Measurements from ENCODE around the gene RTN4RL1. TPM values are rescaled to one million over a fixed set of nuclear protein-coding genes. Genes with fewer than 3 reads are reported as not detected.
"Not testable (repeated sequence)": the region's sequence is repeated elsewhere in the genome, so short reads cannot be mapped to it uniquely, and the experiment has no call there.

Gene RTN4RL1
- total RNA-seq, 2 experiments from 2014 or later: not detected

DNA sequence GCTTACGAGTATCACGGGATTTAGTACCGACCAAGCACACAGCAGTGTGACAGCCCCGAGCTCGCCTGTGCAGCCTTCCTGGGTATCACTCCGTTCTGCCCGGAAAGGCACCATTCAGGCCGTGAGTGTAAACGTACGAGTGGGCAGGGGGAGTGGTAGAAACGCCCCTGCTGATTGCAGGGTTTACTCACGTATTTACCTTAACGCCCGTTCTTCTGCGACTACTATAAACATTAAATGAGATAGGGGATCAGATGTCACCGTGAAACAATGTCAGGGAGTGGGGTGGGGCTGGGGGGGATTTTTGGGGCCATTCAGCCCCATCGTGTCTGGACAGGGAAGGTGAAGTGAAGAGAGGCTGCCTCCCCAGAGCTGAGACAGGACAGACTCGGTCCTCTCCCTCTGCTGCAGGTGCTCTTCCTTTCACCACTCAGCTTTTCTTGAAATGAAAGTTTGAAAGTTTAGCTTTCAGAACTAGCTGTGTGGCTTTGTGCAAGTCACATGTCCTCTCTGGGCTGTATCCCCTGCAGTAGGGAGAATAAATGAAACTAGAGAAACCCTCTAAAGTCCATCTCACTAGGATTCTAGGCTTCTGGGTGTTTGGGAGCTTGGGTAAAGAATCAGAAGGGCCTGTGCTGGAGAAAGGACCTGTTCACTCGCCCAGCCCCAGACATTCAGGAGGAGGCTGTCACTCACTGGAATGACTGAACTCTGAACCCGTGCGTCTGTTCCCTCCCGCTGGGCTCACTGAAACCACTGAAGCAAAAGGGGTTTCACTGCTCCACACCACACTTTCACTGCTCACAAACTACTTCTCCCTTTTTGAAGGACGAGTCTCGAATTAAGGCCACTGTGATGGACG, 128.7 kb downstream of the RTN4RL1 start:
- no peak overlapping the region for H3K4me3 ChIP-seq (ENCODE audit: low read depth, low read length, poor library complexity, severe bottlenecking)
- no peaks in the 10 kb centered on the region for H3K9me3 ChIP-seq (ENCODE audit: low read length)
- no peaks in the 10 kb centered on the region for H3K79me2 ChIP-seq (ENCODE audit: insufficient read depth, low read depth, low read length)
- H3K4me2 ChIP-seq (ENCODE audit: low read length): no peak overlapping the region
- intact Hi-C loops (cut with micrococcal nuclease; ENCODE audit: unreplicated experiment): no loop called here
- H3K4me1 ChIP-seq (ENCODE audit: insufficient read depth, low read length, poor library complexity, severe bottlenecking): peaks cover 3% of the 10 kb centered on the region
- ChIA-PET POLR2A (interaction anchor here (0.6 kb wide), 1 partner anchor 133 kb away, joined by 4 read pairs; no protein-coding TSS in a partner anchor), CTCF (ENCODE audit: unreplicated experiment) (no interaction called here)
- no TSS peak for BruUV-seq (replicated peaks)
- no peaks in the 10 kb centered on the region for H3K9me2 ChIP-seq (ENCODE audit: insufficient read depth, low read length)
- H4K20me1 ChIP-seq (ENCODE audit: insufficient read depth, low read length): no peaks in the 10 kb centered on the region
- TF ChIP-seq, protein P1, sequence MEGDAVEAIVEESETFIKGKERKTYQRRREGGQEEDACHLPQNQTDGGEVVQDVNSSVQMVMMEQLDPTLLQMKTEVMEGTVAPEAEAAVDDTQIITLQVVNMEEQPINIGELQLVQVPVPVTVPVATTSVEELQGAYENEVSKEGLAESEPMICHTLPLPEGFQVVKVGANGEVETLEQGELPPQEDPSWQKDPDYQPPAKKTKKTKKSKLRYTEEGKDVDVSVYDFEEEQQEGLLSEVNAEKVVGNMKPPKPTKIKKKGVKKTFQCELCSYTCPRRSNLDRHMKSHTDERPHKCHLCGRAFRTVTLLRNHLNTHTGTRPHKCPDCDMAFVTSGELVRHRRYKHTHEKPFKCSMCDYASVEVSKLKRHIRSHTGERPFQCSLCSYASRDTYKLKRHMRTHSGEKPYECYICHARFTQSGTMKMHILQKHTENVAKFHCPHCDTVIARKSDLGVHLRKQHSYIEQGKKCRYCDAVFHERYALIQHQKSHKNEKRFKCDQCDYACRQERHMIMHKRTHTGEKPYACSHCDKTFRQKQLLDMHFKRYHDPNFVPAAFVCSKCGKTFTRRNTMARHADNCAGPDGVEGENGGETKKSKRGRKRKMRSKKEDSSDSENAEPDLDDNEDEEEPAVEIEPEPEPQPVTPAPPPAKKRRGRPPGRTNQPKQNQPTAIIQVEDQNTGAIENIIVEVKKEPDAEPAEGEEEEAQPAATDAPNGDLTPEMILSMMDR (conservative IDR thresholded peaks at IDR 0.05; ENCODE audit: low read length): no peak
- no peak for TF ChIP-seq EZH2phosphoT487 (IDR thresholded peaks at IDR 0.05; ENCODE audit: borderline replicate concordance, low read depth, low read length)
- H3K27ac ChIP-seq (ENCODE audit: low read depth, low read length, poor library complexity, severe bottlenecking): no peak overlapping the region
- H2AFZ ChIP-seq (ENCODE audit: low read length): no peak overlapping the region
- H3K36me3 ChIP-seq (ENCODE audit: insufficient read depth, low read length): peaks cover 81% of the 10 kb centered on the region
- no peak for DNase-seq (ENCODE audit: low spot score)

DNA sequence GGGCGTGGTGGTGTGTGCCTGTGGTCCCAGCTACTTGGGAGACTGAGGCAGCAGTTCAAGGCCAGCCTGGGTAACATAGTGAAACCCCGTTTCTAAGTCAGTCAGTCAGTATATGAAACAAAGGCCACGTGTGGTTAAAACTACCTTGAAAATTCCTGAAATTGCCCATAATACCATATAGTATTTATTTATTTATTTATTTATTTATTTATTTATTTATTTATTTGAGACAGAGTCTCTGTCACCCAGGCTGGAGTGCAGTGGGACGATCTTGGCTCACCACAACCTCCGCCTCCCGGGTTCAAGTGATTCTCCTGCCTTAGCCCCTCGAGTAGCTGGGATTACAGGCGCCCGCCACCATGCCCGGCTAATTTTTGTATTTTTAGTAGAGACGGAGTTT, 129.7 kb downstream of the RTN4RL1 start:
- H3K4me2 ChIP-seq (ENCODE audit: low read length); H3K9me3 ChIP-seq (ENCODE audit: low read length); CTCF ChIA-PET (ENCODE audit: unreplicated experiment); H3K9me2 ChIP-seq (ENCODE audit: insufficient read depth, low read length); DNase-seq (ENCODE audit: low spot score); H3K27ac ChIP-seq (ENCODE audit: low read depth, low read length, poor library complexity, severe bottlenecking); intact Hi-C loops (cut with micrococcal nuclease; ENCODE audit: unreplicated experiment); H3K4me3 ChIP-seq (ENCODE audit: low read depth, low read length, poor library complexity, severe bottlenecking); BruUV-seq (replicated peaks); H2AFZ ChIP-seq (ENCODE audit: low read length); H3K4me1 ChIP-seq (ENCODE audit: insufficient read depth, low read length, poor library complexity, severe bottlenecking); H3K79me2 ChIP-seq (ENCODE audit: insufficient read depth, low read depth, low read length); H4K20me1 ChIP-seq (ENCODE audit: insufficient read depth, low read length): not testable (repeated sequence)
- POLR2A ChIA-PET: interaction anchor here (1.5 kb wide), 1 partner anchor 10 kb away, joined by 3 read pairs; no protein-coding TSS in a partner anchor
- peaks cover 90% of the 10 kb centered on the region for H3K36me3 ChIP-seq (ENCODE audit: insufficient read depth, low read length)

DNA sequence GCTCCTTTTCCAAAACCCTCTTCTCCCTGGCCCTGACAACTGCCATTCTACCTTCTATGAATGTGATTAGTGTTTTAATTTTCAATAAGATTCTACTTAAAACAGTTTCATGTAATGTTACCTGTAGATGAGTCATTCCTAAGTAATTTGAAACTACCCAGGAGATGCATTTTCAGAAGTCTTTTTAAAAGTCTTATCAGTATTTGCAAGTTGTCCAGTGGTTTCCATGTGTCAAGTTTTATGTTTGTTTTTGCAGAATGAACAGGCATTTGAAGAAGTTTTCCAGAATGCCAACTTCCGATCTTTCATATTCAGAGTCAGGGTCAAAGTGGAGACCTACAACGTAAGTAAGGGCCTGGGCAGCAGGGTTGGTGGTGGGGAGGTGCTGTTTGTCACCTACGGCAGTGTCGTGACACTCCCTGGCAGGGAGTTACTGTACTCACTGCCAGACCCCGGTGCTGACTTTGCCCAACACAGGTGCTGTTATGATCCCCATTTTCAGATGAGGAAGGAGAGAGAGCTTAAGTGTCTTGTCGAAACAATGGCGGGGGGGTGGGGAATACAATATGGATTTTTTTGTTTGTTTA, 130.3 kb downstream of the RTN4RL1 start:
- Histone ChIP-seq H3K36me3 (ENCODE audit: insufficient read depth, low read length) (peaks cover 94% of the 10 kb centered on the region), H3K4me2 (ENCODE audit: low read length) (no peak overlapping the region)
- CTCF ChIA-PET (ENCODE audit: unreplicated experiment): no interaction called here

More for the DNA sequence above, 130.3 kb downstream of the RTN4RL1 start:
- Histone ChIP-seq H3K9me2 (ENCODE audit: insufficient read depth, low read length) (no peaks in the 10 kb centered on the region), H3K27ac (ENCODE audit: low read depth, low read length, poor library complexity, severe bottlenecking) (no peak overlapping the region), H3K4me3 (ENCODE audit: low read depth, low read length, poor library complexity, severe bottlenecking) (no peak overlapping the region), H3K9me3 (ENCODE audit: low read length) (no peaks in the 10 kb centered on the region), H3K4me1 (ENCODE audit: insufficient read depth, low read length, poor library complexity, severe bottlenecking) (peaks cover 3% of the 10 kb centered on the region), H2AFZ (ENCODE audit: low read length) (no peak overlapping the region), H3K79me2 (ENCODE audit: insufficient read depth, low read depth, low read length) (no peaks in the 10 kb centered on the region), H4K20me1 (ENCODE audit: insufficient read depth, low read length) (no peaks in the 10 kb centered on the region)
- intact Hi-C loops (cut with micrococcal nuclease; ENCODE audit: unreplicated experiment): no loop called here
- DNase-seq (ENCODE audit: low spot score): no peak
- POLR2A ChIA-PET: interaction anchor here (1.5 kb wide), 1 partner anchor 11 kb away, joined by 3 read pairs; no protein-coding TSS in a partner anchor
- no TSS peak for BruUV-seq (replicated peaks)
- TF ChIP-seq, protein P1 (conservative IDR thresholded peaks at IDR 0.05; ENCODE audit: low read length): no peak
- TF ChIP-seq EZH2phosphoT487 (IDR thresholded peaks at IDR 0.05; ENCODE audit: borderline replicate concordance, low read depth, low read length): no peak
